ENCODE data around the gene SZT2. TPM values are rescaled to one million over a fixed set of nuclear protein-coding genes. Genes with fewer than 3 reads are reported as not detected.
A peak's percentile ranks its signal among the peaks of the same experiment; 100 is the strongest.
"Not testable (repeated sequence)": the region's sequence is repeated elsewhere in the genome, so short reads cannot be mapped to it uniquely, and the experiment has no call there.

SZT2 gene
- total RNA-seq, 1 donor from 2014 or later: 26.8 TPM

GRCh38 chr1:43358746-43359693 is 30.7 kb upstream of the SZT2 start, which contains the start of gene CDC20:
Gene CDC20 (plus strand): TSS chr1:43358981. CDS start chr1:43359216, 235 bp downstream.
- ATAC-seq (ENCODE audit: poor library complexity) (peak; percentile 98), DNase-seq (peak; percentile 100)
- intact Hi-C loops (cut with DNase I): no loop called here

GRCh38 chr1:43359696-43360095 is 30.0 kb upstream of the SZT2 start:
- no peak for DNase-seq
- intact Hi-C loops (cut with DNase I): no loop called here
- no peak for ATAC-seq (ENCODE audit: poor library complexity)

GRCh38 chr1:43360616-43361015 is 29.1 kb upstream of the SZT2 start:
- no peak for DNase-seq
- intact Hi-C loops (cut with DNase I): no loop called here
- ATAC-seq (ENCODE audit: poor library complexity): no peak

GRCh38 chr1:43363283-43363934 is 26.3 kb upstream of the SZT2 start:
- DNase-seq (no peak), ATAC-seq (ENCODE audit: poor library complexity) (no peak)
- intact Hi-C loops (cut with DNase I): no loop called here

GRCh38 chr1:43363935-43364525 is 25.7 kb upstream of the SZT2 start:
- no peak for DNase-seq
- intact Hi-C loops (cut with DNase I): no loop called here
- no peak for ATAC-seq (ENCODE audit: poor library complexity)

- DNase-seq (no peak), ATAC-seq (ENCODE audit: poor library complexity) (no peak)
- intact Hi-C loops (cut with DNase I): loop anchor here (5.0 kb wide), 1 partner anchor 128 kb away; no protein-coding TSS in a partner anchor
Measured at GRCh38 chr1:43365678-43366077, 24.0 kb upstream of the SZT2 start.

GRCh38 chr1:43366179-43366578 is 23.5 kb upstream of the SZT2 start:
- ATAC-seq (ENCODE audit: poor library complexity) (no peak), DNase-seq (no peak)
- intact Hi-C loops (cut with DNase I): loop anchor here (5.0 kb wide), 1 partner anchor 129 kb away; no protein-coding TSS in a partner anchor

- intact Hi-C loops (cut with DNase I): loop anchor here (5.0 kb wide), 1 partner anchor 129 kb away; no protein-coding TSS in a partner anchor
- no peak for DNase-seq
- no peak for ATAC-seq (ENCODE audit: poor library complexity)
Measured at GRCh38 chr1:43366601-43367025, 23.1 kb upstream of the SZT2 start.

GRCh38 chr1:43367026-43367903 is 22.4 kb upstream of the SZT2 start:
- intact Hi-C loops (cut with DNase I): loop anchor here (5.0 kb wide), 1 partner anchor 130 kb away; no protein-coding TSS in a partner anchor
- DNase-seq: peak; percentile 54
- peak; percentile 14 for ATAC-seq (ENCODE audit: poor library complexity)

GRCh38 chr1:43367904-43368645 is 21.6 kb upstream of the SZT2 start, which contains the start of gene ELOVL1:
Gene ELOVL1 (minus strand): TSS chr1:43368011. CDS start chr1:43365609, 2,402 bp downstream.
- DNase-seq: peak; percentile 96
- intact Hi-C loops (cut with DNase I): loop anchor here (5.0 kb wide), 1 partner anchor 131 kb away; no protein-coding TSS in a partner anchor
- peak; percentile 98 for ATAC-seq (ENCODE audit: poor library complexity)

GRCh38 chr1:43368646-43369020 is 21.1 kb upstream of the SZT2 start:
- no peak for ATAC-seq (ENCODE audit: poor library complexity)
- intact Hi-C loops (cut with DNase I): loop anchor here (5.0 kb wide), 1 partner anchor 131 kb away; no protein-coding TSS in a partner anchor
- no peak for DNase-seq

GRCh38 chr1:43369779-43370178 is 19.9 kb upstream of the SZT2 start:
- not testable (repeated sequence) for DNase-seq; ATAC-seq (ENCODE audit: poor library complexity)
- intact Hi-C loops (cut with DNase I): loop anchor here (5.0 kb wide), 1 partner anchor 132 kb away; no protein-coding TSS in a partner anchor

GRCh38 chr1:43370564-43370963 is 19.1 kb upstream of the SZT2 start:
- no peak for ATAC-seq (ENCODE audit: poor library complexity)
- intact Hi-C loops (cut with DNase I): no loop called here
- DNase-seq: no peak

- no peak for DNase-seq
- ATAC-seq (ENCODE audit: poor library complexity): no peak
- intact Hi-C loops (cut with DNase I): no loop called here
Measured at GRCh38 chr1:43372172-43372571, 17.5 kb upstream of the SZT2 start.

GRCh38 chr1:43373066-43373940 is 16.4 kb upstream of the SZT2 start:
- ATAC-seq (ENCODE audit: poor library complexity) (peak; percentile 58), DNase-seq (no peak)
- intact Hi-C loops (cut with DNase I): no loop called here

GRCh38 chr1:43376723-43377235 is 12.9 kb upstream of the SZT2 start:
- ATAC-seq (ENCODE audit: poor library complexity) (no peak), DNase-seq (no peak)
- intact Hi-C loops (cut with DNase I): no loop called here
